ENCODE results near the gene DNAJB9. TPM values are rescaled to one million over a fixed set of nuclear protein-coding genes. Genes with fewer than 3 reads are reported as not detected.
A peak's percentile ranks its signal among the peaks of the same experiment; 100 is the strongest.

DNAJB9 gene
- total RNA-seq (2012; rRNA removed) = 20.3 and 21.3 TPM in 2 replicates

GRCh38 chr7:108569381-108570145 is at the start of gene DNAJB9, which contains the start of gene THAP5:
Gene DNAJB9, plus strand, starts transcription at chr7:108569874. Its CDS starts 1,853 bp downstream, at chr7:108571727.
Gene THAP5, minus strand, starts transcription at chr7:108569706. Its CDS starts 137 bp downstream, at chr7:108569569.
- H3K4me3 ChIP-seq (ENCODE audit: low read length) = peak within 1 kb of the TSS; percentile 98
- H3K9me3 ChIP-seq (replicated peaks; ENCODE audit: low read length) = no peaks in the 10 kb centered on the region
- peak within 1 kb of the TSS; percentile 93 for H3K9ac ChIP-seq (ENCODE audit: low read depth, low read length)
- peaks cover 3% of the 10 kb centered on the region for H3K36me3 ChIP-seq (ENCODE audit: insufficient read depth, low read length)
- no peaks in the 10 kb centered on the region for H3K27me3 ChIP-seq (ENCODE audit: control insufficient read depth, insufficient read depth, low read length)
- H3K4me1 ChIP-seq (ENCODE audit: control insufficient read depth, insufficient read depth, low read length) = peaks cover 17% of the 10 kb centered on the region
- peak within 1 kb of the TSS; percentile 92 for H3K4me2 ChIP-seq (ENCODE audit: low read length)

- Histone ChIP-seq H3K27me3 (ENCODE audit: control insufficient read depth, insufficient read depth, low read length) (no peaks in the 10 kb centered on the region), H3K9me3 (replicated peaks; ENCODE audit: low read length) (no peaks in the 10 kb centered on the region), H3K9ac (ENCODE audit: low read depth, low read length) (no peak overlapping the region), H3K4me3 (ENCODE audit: low read length) (no peak overlapping the region), H3K36me3 (ENCODE audit: insufficient read depth, low read length) (peaks cover 6% of the 10 kb centered on the region), H3K4me2 (ENCODE audit: low read length) (no peak overlapping the region), H3K4me1 (ENCODE audit: control insufficient read depth, insufficient read depth, low read length) (peaks cover 18% of the 10 kb centered on the region)
Measured at GRCh38 chr7:108522780-108523179, 46.9 kb upstream of the DNAJB9 start.

- Histone ChIP-seq H3K9me3 (replicated peaks; ENCODE audit: low read length) (no peaks in the 10 kb centered on the region), H3K4me2 (ENCODE audit: low read length) (peak overlapping the region; percentile 88), H3K4me1 (ENCODE audit: control insufficient read depth, insufficient read depth, low read length) (peaks cover 18% of the 10 kb centered on the region), H3K27me3 (ENCODE audit: control insufficient read depth, insufficient read depth, low read length) (no peaks in the 10 kb centered on the region), H3K36me3 (ENCODE audit: insufficient read depth, low read length) (no peaks in the 10 kb centered on the region), H3K4me3 (ENCODE audit: low read length) (peak overlapping the region; percentile 87), H3K9ac (ENCODE audit: low read depth, low read length) (peak overlapping the region; percentile 91)
Measured at GRCh38 chr7:108525327-108525984, 44.2 kb upstream of the DNAJB9 start.

GRCh38 chr7:108525985-108526767 is 43.5 kb upstream of the DNAJB9 start, which contains the start of gene PNPLA8:
Gene PNPLA8, minus strand, starts transcription at chr7:108526135. Its CDS starts 10,644 bp downstream, at chr7:108515491.
- Histone ChIP-seq H3K27me3 (ENCODE audit: control insufficient read depth, insufficient read depth, low read length) (no peaks in the 10 kb centered on the region), H3K4me1 (ENCODE audit: control insufficient read depth, insufficient read depth, low read length) (peaks cover 18% of the 10 kb centered on the region)

GRCh38 chr7:108526768-108527017 is 43.0 kb upstream of the DNAJB9 start:
- H3K4me3 ChIP-seq (ENCODE audit: low read length) = peak overlapping the region; percentile 89
- no peaks in the 10 kb centered on the region for H3K36me3 ChIP-seq (ENCODE audit: insufficient read depth, low read length)
- H3K4me1 ChIP-seq (ENCODE audit: control insufficient read depth, insufficient read depth, low read length) = peaks cover 18% of the 10 kb centered on the region
- no peaks in the 10 kb centered on the region for H3K27me3 ChIP-seq (ENCODE audit: control insufficient read depth, insufficient read depth, low read length)
- peak overlapping the region; percentile 96 for H3K4me2 ChIP-seq (ENCODE audit: low read length)
- peak overlapping the region; percentile 93 for H3K9ac ChIP-seq (ENCODE audit: low read depth, low read length)
- H3K9me3 ChIP-seq (replicated peaks; ENCODE audit: low read length) = no peaks in the 10 kb centered on the region

More at GRCh38 chr7:108525985-108526767, 43.5 kb upstream of the DNAJB9 start, which contains the start of gene PNPLA8:
- Histone ChIP-seq H3K4me2 (ENCODE audit: low read length) (peak within 1 kb of the TSS; percentile 96), H3K9me3 (replicated peaks; ENCODE audit: low read length) (no peaks in the 10 kb centered on the region), H3K36me3 (ENCODE audit: insufficient read depth, low read length) (no peaks in the 10 kb centered on the region), H3K4me3 (ENCODE audit: low read length) (peak within 1 kb of the TSS; percentile 89), H3K9ac (ENCODE audit: low read depth, low read length) (peak within 1 kb of the TSS; percentile 93)

GRCh38 chr7:108528183-108528712 is 41.4 kb upstream of the DNAJB9 start:
- no peak overlapping the region for H3K4me3 ChIP-seq (ENCODE audit: low read length)

GRCh38 chr7:108529341-108529740 is 40.3 kb upstream of the DNAJB9 start:
- no peak overlapping the region for H3K4me2 ChIP-seq (ENCODE audit: low read length)
- no peaks in the 10 kb centered on the region for H3K9me3 ChIP-seq (replicated peaks; ENCODE audit: low read length)
- peaks cover 11% of the 10 kb centered on the region for H3K4me1 ChIP-seq (ENCODE audit: control insufficient read depth, insufficient read depth, low read length)
- no peak overlapping the region for H3K4me3 ChIP-seq (ENCODE audit: low read length)
- H3K9ac ChIP-seq (ENCODE audit: low read depth, low read length) = no peak overlapping the region
- no peaks in the 10 kb centered on the region for H3K36me3 ChIP-seq (ENCODE audit: insufficient read depth, low read length)
- H3K27me3 ChIP-seq (ENCODE audit: control insufficient read depth, insufficient read depth, low read length) = no peaks in the 10 kb centered on the region

More at GRCh38 chr7:108528183-108528712, 41.4 kb upstream of the DNAJB9 start:
- Histone ChIP-seq H3K27me3 (ENCODE audit: control insufficient read depth, insufficient read depth, low read length) (no peaks in the 10 kb centered on the region), H3K4me1 (ENCODE audit: control insufficient read depth, insufficient read depth, low read length) (peaks cover 18% of the 10 kb centered on the region), H3K4me2 (ENCODE audit: low read length) (no peak overlapping the region), H3K36me3 (ENCODE audit: insufficient read depth, low read length) (no peaks in the 10 kb centered on the region), H3K9me3 (replicated peaks; ENCODE audit: low read length) (no peaks in the 10 kb centered on the region), H3K9ac (ENCODE audit: low read depth, low read length) (no peak overlapping the region)

- Histone ChIP-seq H3K9me3 (replicated peaks; ENCODE audit: low read length) (no peaks in the 10 kb centered on the region), H3K36me3 (ENCODE audit: insufficient read depth, low read length) (no peaks in the 10 kb centered on the region), H3K27me3 (ENCODE audit: control insufficient read depth, insufficient read depth, low read length) (no peaks in the 10 kb centered on the region), H3K4me3 (ENCODE audit: low read length) (no peak overlapping the region), H3K4me2 (ENCODE audit: low read length) (no peak overlapping the region), H3K9ac (ENCODE audit: low read depth, low read length) (no peak overlapping the region), H3K4me1 (ENCODE audit: control insufficient read depth, insufficient read depth, low read length) (no peaks in the 10 kb centered on the region)
Measured at GRCh38 chr7:108533712-108534111, 36.0 kb upstream of the DNAJB9 start.

GRCh38 chr7:108535257-108535656 is 34.4 kb upstream of the DNAJB9 start:
- Histone ChIP-seq H3K9ac (ENCODE audit: low read depth, low read length) (no peak overlapping the region), H3K4me1 (ENCODE audit: control insufficient read depth, insufficient read depth, low read length) (no peaks in the 10 kb centered on the region), H3K9me3 (replicated peaks; ENCODE audit: low read length) (no peaks in the 10 kb centered on the region), H3K36me3 (ENCODE audit: insufficient read depth, low read length) (no peaks in the 10 kb centered on the region), H3K4me2 (ENCODE audit: low read length) (no peak overlapping the region), H3K27me3 (ENCODE audit: control insufficient read depth, insufficient read depth, low read length) (no peaks in the 10 kb centered on the region), H3K4me3 (ENCODE audit: low read length) (no peak overlapping the region)

GRCh38 chr7:108535744-108536143 is 33.9 kb upstream of the DNAJB9 start:
- Histone ChIP-seq H3K4me2 (ENCODE audit: low read length) (no peak overlapping the region), H3K27me3 (ENCODE audit: control insufficient read depth, insufficient read depth, low read length) (no peaks in the 10 kb centered on the region), H3K36me3 (ENCODE audit: insufficient read depth, low read length) (no peaks in the 10 kb centered on the region), H3K9me3 (replicated peaks; ENCODE audit: low read length) (no peaks in the 10 kb centered on the region), H3K9ac (ENCODE audit: low read depth, low read length) (no peak overlapping the region), H3K4me1 (ENCODE audit: control insufficient read depth, insufficient read depth, low read length) (no peaks in the 10 kb centered on the region), H3K4me3 (ENCODE audit: low read length) (no peak overlapping the region)

GRCh38 chr7:108537229-108537628 is 32.4 kb upstream of the DNAJB9 start:
- Histone ChIP-seq H3K36me3 (ENCODE audit: insufficient read depth, low read length) (no peaks in the 10 kb centered on the region), H3K4me3 (ENCODE audit: low read length) (no peak overlapping the region), H3K27me3 (ENCODE audit: control insufficient read depth, insufficient read depth, low read length) (no peaks in the 10 kb centered on the region), H3K4me2 (ENCODE audit: low read length) (no peak overlapping the region), H3K9ac (ENCODE audit: low read depth, low read length) (no peak overlapping the region), H3K9me3 (replicated peaks; ENCODE audit: low read length) (no peaks in the 10 kb centered on the region), H3K4me1 (ENCODE audit: control insufficient read depth, insufficient read depth, low read length) (no peaks in the 10 kb centered on the region)

All from skeletal muscle satellite cell (primary cell).